ENCODE measurements around the gene CLDND2. TPM values are rescaled to one million over a fixed set of nuclear protein-coding genes. Genes with fewer than 3 reads are reported as not detected.
A peak's percentile ranks its signal among the peaks of the same experiment; 100 is the strongest.

The CLDND2 gene
- total and polyA plus RNA-seq, 2 experiments from 2014 or later: 7.7 TPM; not detected in 1

DNA sequence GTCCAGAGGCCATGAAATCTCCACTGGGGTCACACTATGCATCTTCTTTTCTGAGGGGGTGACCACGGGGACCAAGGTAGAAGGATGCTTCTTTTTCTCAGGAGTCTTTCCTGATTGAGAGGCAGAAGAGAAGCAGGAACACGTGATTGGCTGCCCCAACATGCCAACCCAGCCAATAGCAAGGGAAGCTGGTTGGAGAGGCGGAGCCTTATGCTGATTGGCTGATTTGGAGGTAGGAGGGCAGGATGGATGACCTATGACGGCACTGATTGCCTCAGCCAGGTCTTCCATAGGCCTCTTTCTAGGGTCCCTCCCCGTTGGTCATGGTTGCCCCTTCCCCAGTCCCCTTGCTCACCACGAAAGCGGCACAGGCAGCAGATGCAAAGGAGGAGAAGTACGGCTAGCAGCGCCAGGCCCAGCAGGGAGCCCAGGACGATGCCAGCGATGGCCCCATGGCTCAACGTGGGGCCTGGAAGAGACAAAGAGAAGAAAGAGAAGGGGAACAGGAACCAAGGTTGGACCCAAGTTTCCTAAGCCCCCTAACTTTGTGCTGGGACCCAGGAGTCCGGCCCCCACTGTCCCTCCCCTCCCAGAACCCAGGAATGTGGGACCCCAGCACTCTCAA lies 34.9 kb downstream of the CLDND2 start:
- H3K27me3 Mint-ChIP-seq (ENCODE audit: insufficient read depth, low read depth, poor library complexity): peaks cover 13% of the 10 kb centered on the region
- Histone ChIP-seq H3K36me3 (ENCODE audit: insufficient read depth) (0 out of 2 replicates have a peak, but pooled peaks cover 6% of the 10 kb centered on the region), H3K4me1 (ENCODE audit: insufficient read depth) (peaks cover 7% of the 10 kb centered on the region), H3K9me2 (ENCODE audit: insufficient read depth) (0 out of 2 replicates have a peak, but pooled peaks cover 3% of the 10 kb centered on the region), H3K79me2 (replicated peaks; ENCODE audit: insufficient read depth) (no peaks in the 10 kb centered on the region), H3K4me3 (no peak overlapping the region), H4K20me1 (replicated peaks; ENCODE audit: insufficient read depth) (no peaks in the 10 kb centered on the region), H3K27ac (ENCODE audit: low read depth) (no peak overlapping the region), H3K27me3 (ENCODE audit: insufficient read depth) (no peaks in the 10 kb centered on the region), H3K4me2 (no peak overlapping the region), H2AFZ (no peak overlapping the region), H3F3A (replicated peaks; ENCODE audit: low read depth) (no peaks in the 10 kb centered on the region)
- peaks cover 47% of the 10 kb centered on the region for H3K36me3 Mint-ChIP-seq (ENCODE audit: low read depth)
- H3K4me1 Mint-ChIP-seq: peaks cover 13% of the 10 kb centered on the region
- TF ChIP-seq STAT1 (IDR thresholded peaks at IDR 0.05; ENCODE audit: unreplicated experiment) (no peak), ZNF331 (CRISPR knock-in tag; IDR thresholded peaks at IDR 0.05; ENCODE audit: low read depth) (no peak), ZNF114 (CRISPR knock-in tag; IDR thresholded peaks at IDR 0.05) (no peak), EZH2phosphoT487 (IDR thresholded peaks at IDR 0.05; ENCODE audit: unreplicated experiment) (no peak), CREB1 (CRISPR knock-in tag; IDR thresholded peaks at IDR 0.05; ENCODE audit: low read depth) (no peak), ETS1 (IDR thresholded peaks at IDR 0.05) (no peak), POLR2AphosphoS5 (IDR thresholded peaks at IDR 0.05; ENCODE audit: low read depth) (no peak)
- TF ChIP-seq, protein P1, sequence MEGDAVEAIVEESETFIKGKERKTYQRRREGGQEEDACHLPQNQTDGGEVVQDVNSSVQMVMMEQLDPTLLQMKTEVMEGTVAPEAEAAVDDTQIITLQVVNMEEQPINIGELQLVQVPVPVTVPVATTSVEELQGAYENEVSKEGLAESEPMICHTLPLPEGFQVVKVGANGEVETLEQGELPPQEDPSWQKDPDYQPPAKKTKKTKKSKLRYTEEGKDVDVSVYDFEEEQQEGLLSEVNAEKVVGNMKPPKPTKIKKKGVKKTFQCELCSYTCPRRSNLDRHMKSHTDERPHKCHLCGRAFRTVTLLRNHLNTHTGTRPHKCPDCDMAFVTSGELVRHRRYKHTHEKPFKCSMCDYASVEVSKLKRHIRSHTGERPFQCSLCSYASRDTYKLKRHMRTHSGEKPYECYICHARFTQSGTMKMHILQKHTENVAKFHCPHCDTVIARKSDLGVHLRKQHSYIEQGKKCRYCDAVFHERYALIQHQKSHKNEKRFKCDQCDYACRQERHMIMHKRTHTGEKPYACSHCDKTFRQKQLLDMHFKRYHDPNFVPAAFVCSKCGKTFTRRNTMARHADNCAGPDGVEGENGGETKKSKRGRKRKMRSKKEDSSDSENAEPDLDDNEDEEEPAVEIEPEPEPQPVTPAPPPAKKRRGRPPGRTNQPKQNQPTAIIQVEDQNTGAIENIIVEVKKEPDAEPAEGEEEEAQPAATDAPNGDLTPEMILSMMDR (conservative IDR thresholded peaks at IDR 0.05; ENCODE audit: low read depth in 2 of 2): no peak
- TF ChIP-seq, protein P2, sequence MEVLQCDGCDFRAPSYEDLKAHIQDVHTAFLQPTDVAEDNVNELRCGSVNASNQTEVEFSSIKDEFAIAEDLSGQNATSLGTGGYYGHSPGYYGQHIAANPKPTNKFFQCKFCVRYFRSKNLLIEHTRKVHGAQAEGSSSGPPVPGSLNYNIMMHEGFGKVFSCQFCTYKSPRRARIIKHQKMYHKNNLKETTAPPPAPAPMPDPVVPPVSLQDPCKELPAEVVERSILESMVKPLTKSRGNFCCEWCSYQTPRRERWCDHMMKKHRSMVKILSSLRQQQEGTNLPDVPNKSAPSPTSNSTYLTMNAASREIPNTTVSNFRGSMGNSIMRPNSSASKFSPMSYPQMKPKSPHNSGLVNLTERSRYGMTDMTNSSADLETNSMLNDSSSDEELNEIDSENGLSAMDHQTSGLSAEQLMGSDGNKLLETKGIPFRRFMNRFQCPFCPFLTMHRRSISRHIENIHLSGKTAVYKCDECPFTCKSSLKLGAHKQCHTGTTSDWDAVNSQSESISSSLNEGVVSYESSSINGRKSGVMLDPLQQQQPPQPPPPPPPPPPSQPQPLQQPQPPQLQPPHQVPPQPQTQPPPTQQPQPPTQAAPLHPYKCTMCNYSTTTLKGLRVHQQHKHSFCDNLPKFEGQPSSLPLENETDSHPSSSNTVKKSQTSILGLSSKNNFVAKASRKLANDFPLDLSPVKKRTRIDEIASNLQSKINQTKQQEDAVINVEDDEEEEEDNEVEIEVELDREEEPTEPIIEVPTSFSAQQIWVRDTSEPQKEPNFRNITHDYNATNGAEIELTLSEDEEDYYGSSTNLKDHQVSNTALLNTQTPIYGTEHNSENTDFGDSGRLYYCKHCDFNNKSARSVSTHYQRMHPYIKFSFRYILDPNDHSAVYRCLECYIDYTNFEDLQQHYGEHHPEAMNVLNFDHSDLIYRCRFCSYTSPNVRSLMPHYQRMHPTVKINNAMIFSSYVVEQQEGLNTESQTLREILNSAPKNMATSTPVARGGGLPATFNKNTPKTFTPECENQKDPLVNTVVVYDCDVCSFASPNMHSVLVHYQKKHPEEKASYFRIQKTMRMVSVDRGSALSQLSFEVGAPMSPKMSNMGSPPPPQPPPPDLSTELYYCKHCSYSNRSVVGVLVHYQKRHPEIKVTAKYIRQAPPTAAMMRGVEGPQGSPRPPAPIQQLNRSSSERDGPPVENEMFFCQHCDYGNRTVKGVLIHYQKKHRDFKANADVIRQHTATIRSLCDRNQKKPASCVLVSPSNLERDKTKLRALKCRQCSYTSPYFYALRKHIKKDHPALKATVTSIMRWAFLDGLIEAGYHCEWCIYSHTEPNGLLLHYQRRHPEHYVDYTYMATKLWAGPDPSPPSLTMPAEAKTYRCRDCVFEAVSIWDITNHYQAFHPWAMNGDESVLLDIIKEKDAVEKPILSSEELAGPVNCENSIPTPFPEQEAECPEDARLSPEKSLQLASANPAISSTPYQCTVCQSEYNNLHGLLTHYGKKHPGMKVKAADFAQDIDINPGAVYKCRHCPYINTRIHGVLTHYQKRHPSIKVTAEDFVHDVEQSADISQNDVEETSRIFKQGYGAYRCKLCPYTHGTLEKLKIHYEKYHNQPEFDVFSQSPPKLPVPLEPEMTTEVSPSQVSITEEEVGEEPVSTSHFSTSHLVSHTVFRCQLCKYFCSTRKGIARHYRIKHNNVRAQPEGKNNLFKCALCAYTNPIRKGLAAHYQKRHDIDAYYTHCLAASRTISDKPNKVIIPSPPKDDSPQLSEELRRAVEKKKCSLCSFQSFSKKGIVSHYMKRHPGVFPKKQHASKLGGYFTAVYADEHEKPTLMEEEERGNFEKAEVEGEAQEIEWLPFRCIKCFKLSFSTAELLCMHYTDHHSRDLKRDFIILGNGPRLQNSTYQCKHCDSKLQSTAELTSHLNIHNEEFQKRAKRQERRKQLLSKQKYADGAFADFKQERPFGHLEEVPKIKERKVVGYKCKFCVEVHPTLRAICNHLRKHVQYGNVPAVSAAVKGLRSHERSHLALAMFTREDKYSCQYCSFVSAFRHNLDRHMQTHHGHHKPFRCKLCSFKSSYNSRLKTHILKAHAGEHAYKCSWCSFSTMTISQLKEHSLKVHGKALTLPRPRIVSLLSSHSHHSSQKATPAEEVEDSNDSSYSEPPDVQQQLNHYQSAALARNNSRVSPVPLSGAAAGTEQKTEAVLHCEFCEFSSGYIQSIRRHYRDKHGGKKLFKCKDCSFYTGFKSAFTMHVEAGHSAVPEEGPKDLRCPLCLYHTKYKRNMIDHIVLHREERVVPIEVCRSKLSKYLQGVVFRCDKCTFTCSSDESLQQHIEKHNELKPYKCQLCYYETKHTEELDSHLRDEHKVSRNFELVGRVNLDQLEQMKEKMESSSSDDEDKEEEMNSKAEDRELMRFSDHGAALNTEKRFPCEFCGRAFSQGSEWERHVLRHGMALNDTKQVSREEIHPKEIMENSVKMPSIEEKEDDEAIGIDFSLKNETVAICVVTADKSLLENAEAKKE (CRISPR knock-in tag; IDR thresholded peaks at IDR 0.05): no peak
- no peak overlapping the region for H3K4me3 Mint-ChIP-seq
- peak; percentile 65 for DNase-seq (ENCODE audit: low spot score)
- no peaks in the 10 kb centered on the region; the same call in 2 of the 3 replicates for H3K9me3 Mint-ChIP-seq
- no peak overlapping the region; the same call in 1 of the 2 replicates for H3K27ac Mint-ChIP-seq
- peak; percentile 10; the same call in 2 of the 3 replicates for ATAC-seq

Measured in GM23338 (cell line).